ENCODE data around the gene VCX3A. TPM values are rescaled to one million over a fixed set of nuclear protein-coding genes. Genes with fewer than 3 reads are reported as not detected.
"Not testable (repeated sequence)": the region's sequence is repeated elsewhere in the genome, so short reads cannot be mapped to it uniquely, and the experiment has no call there.

Gene VCX3A
- total RNA-seq (not detected in 2 replicates), polyA plus RNA-seq (not detected in 2 replicates), polyA minus RNA-seq (ENCODE audit: low replicate concordance) (not detected in 2 replicates)
- not detected in 2 replicates for polyA plus RNA-seq (2012)

GRCh38 chrX:6535018-6535417, at the start of gene VCX3A:
VCX3A (minus strand) TSS chrX:6535118; CDS start chrX:6534497, 621 bp downstream.
- H3K9ac ChIP-seq (ENCODE audit: insufficient read depth, low read length); H3K79me2 ChIP-seq (ENCODE audit: control insufficient read depth, insufficient read depth, low read length); DNase-seq (ENCODE audit: low read depth in 2 of 2): not testable (repeated sequence)

DNA sequence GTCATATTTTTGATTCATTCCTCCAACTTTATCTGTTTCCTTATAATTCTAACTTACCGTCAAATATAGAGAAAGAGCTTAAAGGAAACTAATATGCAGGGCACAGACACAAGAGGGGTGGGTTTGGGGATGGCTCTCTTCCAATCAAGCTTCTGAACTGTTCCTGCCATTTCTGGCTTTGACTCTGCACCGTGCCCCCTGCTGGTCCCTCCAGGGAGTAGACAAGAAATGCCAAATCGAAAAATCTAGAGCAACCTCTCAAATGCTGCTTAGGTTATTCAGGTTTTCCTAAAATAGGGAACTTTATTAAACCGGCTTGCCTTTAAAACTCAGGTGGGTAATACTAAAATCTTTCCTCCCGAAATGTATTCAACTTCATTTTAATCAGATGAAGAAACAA, 39.8 kb upstream of the VCX3A start:
- TF ChIP-seq, protein P1, sequence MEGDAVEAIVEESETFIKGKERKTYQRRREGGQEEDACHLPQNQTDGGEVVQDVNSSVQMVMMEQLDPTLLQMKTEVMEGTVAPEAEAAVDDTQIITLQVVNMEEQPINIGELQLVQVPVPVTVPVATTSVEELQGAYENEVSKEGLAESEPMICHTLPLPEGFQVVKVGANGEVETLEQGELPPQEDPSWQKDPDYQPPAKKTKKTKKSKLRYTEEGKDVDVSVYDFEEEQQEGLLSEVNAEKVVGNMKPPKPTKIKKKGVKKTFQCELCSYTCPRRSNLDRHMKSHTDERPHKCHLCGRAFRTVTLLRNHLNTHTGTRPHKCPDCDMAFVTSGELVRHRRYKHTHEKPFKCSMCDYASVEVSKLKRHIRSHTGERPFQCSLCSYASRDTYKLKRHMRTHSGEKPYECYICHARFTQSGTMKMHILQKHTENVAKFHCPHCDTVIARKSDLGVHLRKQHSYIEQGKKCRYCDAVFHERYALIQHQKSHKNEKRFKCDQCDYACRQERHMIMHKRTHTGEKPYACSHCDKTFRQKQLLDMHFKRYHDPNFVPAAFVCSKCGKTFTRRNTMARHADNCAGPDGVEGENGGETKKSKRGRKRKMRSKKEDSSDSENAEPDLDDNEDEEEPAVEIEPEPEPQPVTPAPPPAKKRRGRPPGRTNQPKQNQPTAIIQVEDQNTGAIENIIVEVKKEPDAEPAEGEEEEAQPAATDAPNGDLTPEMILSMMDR (conservative IDR thresholded peaks at IDR 0.05 in 1 of 2, IDR thresholded peaks at IDR 0.05 in 1 of 2; ENCODE audit: low read depth in 1 of 2, low read length in 2 of 2) = no peak
- TF ChIP-seq EZH2 (IDR thresholded peaks at IDR 0.05; ENCODE audit: low read length, missing control alignments) = no peak
- Histone ChIP-seq H3K4me2 (ENCODE audit: extremely low read depth, insufficient read depth, low read length) (no peak overlapping the region), H3K79me2 (ENCODE audit: control insufficient read depth, insufficient read depth, low read length) (no peaks in the 10 kb centered on the region), H3K4me3 (replicated peaks in 1 of 4; ENCODE audit: control extremely low read depth in 1 of 4, insufficient read depth in 1 of 4, low read depth in 3 of 4, low read length in 4 of 4) (no peak overlapping the region), H3K9me3 (ENCODE audit: control insufficient read depth, insufficient read depth, low read depth, low read length) (no peaks in the 10 kb centered on the region), H3K27me3 (ENCODE audit: control insufficient read depth, insufficient read depth, low read length) (no peaks in the 10 kb centered on the region), H3K27ac (ENCODE audit: insufficient read depth, low read length) (no peak overlapping the region), H3K4me1 (ENCODE audit: control insufficient read depth, extremely low read depth, insufficient read depth, low read length) (no peaks in the 10 kb centered on the region), H4K20me1 (ENCODE audit: control insufficient read depth, extremely low read depth, insufficient read depth, low read length) (no peaks in the 10 kb centered on the region), H3K36me3 (ENCODE audit: control insufficient read depth, insufficient read depth, low read length) (no peaks in the 10 kb centered on the region), H2AFZ (ENCODE audit: low read length) (no peak overlapping the region), H3K9ac (ENCODE audit: insufficient read depth, low read length) (no peak overlapping the region)
- no peak for DNase-seq (ENCODE audit: low read depth in 2 of 2)

More at GRCh38 chrX:6535018-6535417, at the start of gene VCX3A:
- H4K20me1 ChIP-seq (ENCODE audit: control insufficient read depth, extremely low read depth, insufficient read depth, low read length); H2AFZ ChIP-seq (ENCODE audit: low read length); H3K27ac ChIP-seq (ENCODE audit: insufficient read depth, low read length); H3K36me3 ChIP-seq (ENCODE audit: control insufficient read depth, insufficient read depth, low read length); H3K9me3 ChIP-seq (ENCODE audit: control insufficient read depth, insufficient read depth, low read depth, low read length); H3K4me2 ChIP-seq (ENCODE audit: extremely low read depth, insufficient read depth, low read length); H3K27me3 ChIP-seq (ENCODE audit: control insufficient read depth, insufficient read depth, low read length); H3K4me3 ChIP-seq (replicated peaks in 1 of 4; ENCODE audit: control extremely low read depth in 1 of 4, insufficient read depth in 1 of 4, low read depth in 3 of 4, low read length in 4 of 4); H3K4me1 ChIP-seq (ENCODE audit: control insufficient read depth, extremely low read depth, insufficient read depth, low read length): not testable (repeated sequence)

DNA sequence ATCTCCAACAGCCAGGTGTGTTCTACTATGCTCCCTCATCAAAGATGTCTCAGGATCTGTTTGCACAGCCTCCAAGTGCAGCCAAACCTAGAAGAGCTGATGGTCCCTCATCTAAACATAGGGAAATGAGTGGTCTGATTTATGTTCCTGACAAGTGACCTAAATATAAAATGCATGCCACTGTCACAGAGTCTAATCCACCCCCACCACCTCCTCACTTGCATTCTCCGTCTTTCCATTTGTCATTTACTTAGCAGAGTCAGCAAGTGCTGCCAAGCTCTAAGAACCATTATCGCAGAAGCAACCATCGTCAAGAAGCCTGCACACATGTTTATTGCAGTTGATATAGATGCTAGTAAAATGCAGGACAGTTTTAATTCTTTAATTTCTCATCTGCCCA, 33.1 kb upstream of the VCX3A start:
- Histone ChIP-seq H3K4me2 (ENCODE audit: extremely low read depth, insufficient read depth, low read length) (no peak overlapping the region), H3K79me2 (ENCODE audit: control insufficient read depth, insufficient read depth, low read length) (no peaks in the 10 kb centered on the region), H3K4me3 (replicated peaks in 1 of 4; ENCODE audit: control extremely low read depth in 1 of 4, insufficient read depth in 1 of 4, low read depth in 3 of 4, low read length in 4 of 4) (no peak overlapping the region), H3K27me3 (ENCODE audit: control insufficient read depth, insufficient read depth, low read length) (no peaks in the 10 kb centered on the region), H3K4me1 (ENCODE audit: control insufficient read depth, extremely low read depth, insufficient read depth, low read length) (no peaks in the 10 kb centered on the region), H3K36me3 (ENCODE audit: control insufficient read depth, insufficient read depth, low read length) (no peaks in the 10 kb centered on the region), H3K9ac (ENCODE audit: insufficient read depth, low read length) (no peak overlapping the region), H2AFZ (ENCODE audit: low read length) (no peak overlapping the region), H3K27ac (ENCODE audit: insufficient read depth, low read length) (no peak overlapping the region), H4K20me1 (ENCODE audit: control insufficient read depth, extremely low read depth, insufficient read depth, low read length) (no peaks in the 10 kb centered on the region), H3K9me3 (ENCODE audit: control insufficient read depth, insufficient read depth, low read depth, low read length) (no peaks in the 10 kb centered on the region)
- no peak for DNase-seq (ENCODE audit: low read depth in 2 of 2)
- no peak for TF ChIP-seq EZH2 (IDR thresholded peaks at IDR 0.05; ENCODE audit: low read length, missing control alignments)
- TF ChIP-seq, protein P1 (conservative IDR thresholded peaks at IDR 0.05 in 1 of 2, IDR thresholded peaks at IDR 0.05 in 1 of 2; ENCODE audit: low read depth in 1 of 2, low read length in 2 of 2) = no peak
